Activated CD4-positive, alpha-beta memory T cell treated with anti-CD3 and anti-CD28 coated beads, Interleukin-2, amount 10 ng/mL, durations not matched to agents 7 days and 5 days (primary cell): ENCODE results near the gene PCDHB6. TPM values are rescaled to one million over a fixed set of nuclear protein-coding genes. Genes with fewer than 3 reads are reported as not detected.
"Not testable (repeated sequence)": the region's sequence is repeated elsewhere in the genome, so short reads cannot be mapped to it uniquely, and the experiment has no call there.

Experiments
- CTCF ChIA-PET: fragments of 350-600 bp; sonication (Branson Sonifier 250); formaldehyde crosslinking; loops from one replicate; lab custom pipeline; 2021; ENCODE audit warnings: antibody characterized with exemption, inconsistent platforms; lab: Charles Lee
- POLR2A ChIA-PET: fragments of 350-600 bp; sonication (Branson Sonifier 250); formaldehyde crosslinking; loops from one replicate; lab custom pipeline; 2021; ENCODE audit warnings: antibody characterized with exemption; lab: Charles Lee
- DNase-seq: peaks from one replicate; pipeline ENCODE4 v3.0.0-alpha.2; 2020
- H3K27ac Mint-ChIP-seq: one replicate; pipeline ENCODE4 v1.8.0; 2021; ENCODE audit warnings: mild to moderate bottlenecking, mixed read lengths
- H3K27me3 Mint-ChIP-seq: one replicate; pipeline ENCODE4 v1.8.0; 2021; ENCODE audit warnings: mixed read lengths
- H3K36me3 Mint-ChIP-seq: one replicate; pipeline ENCODE4 v1.8.0; 2021; ENCODE audit warnings: low read depth, mixed read lengths
- H3K4me1 Mint-ChIP-seq: one replicate; pipeline ENCODE4 v1.8.0; 2021; ENCODE audit warnings: mixed read lengths
- H3K4me3 Mint-ChIP-seq: one replicate; pipeline ENCODE4 v1.8.0; 2021; ENCODE audit warnings: mild to moderate bottlenecking, mixed read lengths
- H3K9me3 Mint-ChIP-seq: one replicate; pipeline ENCODE4 v1.8.0; 2021; ENCODE audit warnings: mixed read lengths
- total RNA-seq, 2 experiments: library from RNA; stranded (reverse); gene quantifications; one replicate each; pipeline ENCODE4 v1.2.3, GENCODE V29; 2021

PCDHB6 gene
- total RNA-seq: not detected

GRCh38 chr5:141149812-141150211 lies at the start of gene PCDHB6:
TSS of gene PCDHB6 (plus strand) at chr5:141150057. CDS start at chr5:141150258, 201 bp downstream.
- POLR2A ChIA-PET: no interaction called here
- no peak within 1 kb of the TSS for H3K4me3 Mint-ChIP-seq
- no peak for DNase-seq
- H3K9me3 Mint-ChIP-seq: peaks cover 13% of the 10 kb centered on the region
- peaks cover 7% of the 10 kb centered on the region for H3K36me3 Mint-ChIP-seq
- CTCF ChIA-PET: interaction anchor here (0.9 kb wide), 1 partner anchor 33 kb away, joined by 3 read pairs; no protein-coding TSS in a partner anchor
- no peak within 1 kb of the TSS for H3K27ac Mint-ChIP-seq
- peaks cover 6% of the 10 kb centered on the region for H3K27me3 Mint-ChIP-seq
- H3K4me1 Mint-ChIP-seq: no peaks in the 10 kb centered on the region

GRCh38 chr5:141100243-141100805 lies 49.5 kb upstream of the PCDHB6 start, which contains the start of gene PCDHB3:
TSS of gene PCDHB3 (plus strand) at chr5:141100473. CDS start at chr5:141100650, 177 bp downstream.
- Mint-ChIP-seq H3K9me3 (peaks cover 19% of the 10 kb centered on the region), H3K4me1 (no peaks in the 10 kb centered on the region), H3K36me3 (peaks cover 3% of the 10 kb centered on the region), H3K27ac (no peak within 1 kb of the TSS), H3K27me3 (no peaks in the 10 kb centered on the region), H3K4me3 (no peak within 1 kb of the TSS)
- DNase-seq: peak; percentile 36
- CTCF ChIA-PET: no interaction called here
- POLR2A ChIA-PET: no interaction called here

- H3K36me3 Mint-ChIP-seq: peaks cover 3% of the 10 kb centered on the region
- DNase-seq: no peak
- H3K4me3 Mint-ChIP-seq: no peak overlapping the region
These were observed 48.8 kb upstream of the PCDHB6 start for GRCh38 chr5:141101059-141101458.

GRCh38 chr5:141102070-141102469 lies 47.8 kb upstream of the PCDHB6 start:
- H3K4me1 Mint-ChIP-seq, H3K4me3 Mint-ChIP-seq, H3K36me3 Mint-ChIP-seq, H3K27me3 Mint-ChIP-seq, H3K27ac Mint-ChIP-seq, CTCF ChIA-PET, DNase-seq, POLR2A ChIA-PET: not testable (repeated sequence)
- H3K9me3 Mint-ChIP-seq: peaks cover 14% of the 10 kb centered on the region

More at GRCh38 chr5:141101059-141101458, 48.8 kb upstream of the PCDHB6 start:
- Mint-ChIP-seq H3K27ac (no peak overlapping the region), H3K4me1 (no peaks in the 10 kb centered on the region), H3K9me3 (peaks cover 14% of the 10 kb centered on the region), H3K27me3 (no peaks in the 10 kb centered on the region)
- CTCF ChIA-PET: no interaction called here
- POLR2A ChIA-PET: no interaction called here

GRCh38 chr5:141102471-141102870 lies 47.4 kb upstream of the PCDHB6 start:
- H3K27ac Mint-ChIP-seq, CTCF ChIA-PET, H3K36me3 Mint-ChIP-seq, H3K4me1 Mint-ChIP-seq, DNase-seq, H3K4me3 Mint-ChIP-seq, POLR2A ChIA-PET, H3K27me3 Mint-ChIP-seq: not testable (repeated sequence)
- peaks cover 14% of the 10 kb centered on the region for H3K9me3 Mint-ChIP-seq

GRCh38 chr5:141105350-141105749 lies 44.5 kb upstream of the PCDHB6 start:
- no peak for DNase-seq
- ChIA-PET POLR2A (no interaction called here), CTCF (no interaction called here)
- no peaks in the 10 kb centered on the region for H3K27me3 Mint-ChIP-seq
- H3K4me1 Mint-ChIP-seq: no peaks in the 10 kb centered on the region
- peaks cover 11% of the 10 kb centered on the region for H3K9me3 Mint-ChIP-seq
- H3K36me3 Mint-ChIP-seq: peaks cover 3% of the 10 kb centered on the region
- no peak overlapping the region for H3K27ac Mint-ChIP-seq
- H3K4me3 Mint-ChIP-seq: no peak overlapping the region

GRCh38 chr5:141119250-141119649 lies 30.6 kb upstream of the PCDHB6 start:
- no peak for DNase-seq
- no peaks in the 10 kb centered on the region for H3K36me3 Mint-ChIP-seq
- H3K27ac Mint-ChIP-seq: no peak overlapping the region
- ChIA-PET POLR2A (no interaction called here), CTCF (no interaction called here)
- H3K4me1 Mint-ChIP-seq: no peaks in the 10 kb centered on the region
- peaks cover 11% of the 10 kb centered on the region for H3K9me3 Mint-ChIP-seq
- H3K4me3 Mint-ChIP-seq: no peak overlapping the region
- no peaks in the 10 kb centered on the region for H3K27me3 Mint-ChIP-seq

GRCh38 chr5:141121563-141121962 lies 28.3 kb upstream of the PCDHB6 start, which contains the start of gene PCDHB4:
TSS of gene PCDHB4 (plus strand) at chr5:141121818. CDS start at chr5:141121999, 181 bp downstream.
- Mint-ChIP-seq H3K9me3 (peaks cover 9% of the 10 kb centered on the region), H3K27me3 (no peaks in the 10 kb centered on the region), H3K27ac (no peak within 1 kb of the TSS), H3K36me3 (no peaks in the 10 kb centered on the region), H3K4me3 (no peak within 1 kb of the TSS), H3K4me1 (no peaks in the 10 kb centered on the region)
- POLR2A ChIA-PET: no interaction called here
- DNase-seq: no peak
- CTCF ChIA-PET: no interaction called here

- Mint-ChIP-seq H3K4me1 (no peaks in the 10 kb centered on the region), H3K9me3 (peaks cover 6% of the 10 kb centered on the region), H3K27me3 (no peaks in the 10 kb centered on the region), H3K36me3 (no peaks in the 10 kb centered on the region), H3K4me3 (no peak overlapping the region), H3K27ac (no peak overlapping the region)
- ChIA-PET CTCF (no interaction called here), POLR2A (no interaction called here)
- DNase-seq: no peak
These were observed 27.9 kb upstream of the PCDHB6 start for GRCh38 chr5:141121985-141122384.

GRCh38 chr5:141123396-141124135 lies 26.3 kb upstream of the PCDHB6 start:
- H3K4me1 Mint-ChIP-seq, H3K9me3 Mint-ChIP-seq, H3K27ac Mint-ChIP-seq, H3K27me3 Mint-ChIP-seq, CTCF ChIA-PET, POLR2A ChIA-PET, DNase-seq, H3K36me3 Mint-ChIP-seq, H3K4me3 Mint-ChIP-seq: not testable (repeated sequence)

GRCh38 chr5:141127305-141127704 lies 22.6 kb upstream of the PCDHB6 start:
- CTCF ChIA-PET: no interaction called here
- H3K27me3 Mint-ChIP-seq: no peaks in the 10 kb centered on the region
- DNase-seq: no peak
- H3K4me1 Mint-ChIP-seq: no peaks in the 10 kb centered on the region
- POLR2A ChIA-PET: no interaction called here
- H3K4me3 Mint-ChIP-seq: no peak overlapping the region
- no peak overlapping the region for H3K27ac Mint-ChIP-seq
- peaks cover 8% of the 10 kb centered on the region for H3K9me3 Mint-ChIP-seq
- H3K36me3 Mint-ChIP-seq: no peaks in the 10 kb centered on the region

- ChIA-PET CTCF (no interaction called here), POLR2A (no interaction called here)
- DNase-seq: no peak
- Mint-ChIP-seq H3K27ac (no peak within 1 kb of the TSS), H3K27me3 (no peaks in the 10 kb centered on the region), H3K9me3 (peaks cover 18% of the 10 kb centered on the region), H3K36me3 (peaks cover 4% of the 10 kb centered on the region), H3K4me1 (no peaks in the 10 kb centered on the region), H3K4me3 (peak within 1 kb of the TSS; percentile 13)
These were observed 14.7 kb upstream of the PCDHB6 start, which contains the start of gene PCDHB5 for GRCh38 chr5:141135030-141135717. TSS of gene PCDHB5 (plus strand) at chr5:141135206. CDS start at chr5:141135435, 229 bp downstream.

GRCh38 chr5:141135718-141136266 lies 14.1 kb upstream of the PCDHB6 start:
- CTCF ChIA-PET: no interaction called here

More at GRCh38 chr5:141135718-141136266, 14.1 kb upstream of the PCDHB6 start:
- no peak for DNase-seq
- H3K9me3 Mint-ChIP-seq: peaks cover 16% of the 10 kb centered on the region
- peaks cover 4% of the 10 kb centered on the region for H3K36me3 Mint-ChIP-seq
- H3K4me1 Mint-ChIP-seq: no peaks in the 10 kb centered on the region
- POLR2A ChIA-PET: no interaction called here
- H3K4me3 Mint-ChIP-seq: no peak overlapping the region
- no peaks in the 10 kb centered on the region for H3K27me3 Mint-ChIP-seq
- H3K27ac Mint-ChIP-seq: no peak overlapping the region
